Stimulated activated CD4-positive, alpha-beta T cell treated with anti-CD3 and anti-CD28 coated beads, Interleukin-1b, Interleukin-23, amount 100 ng/mL, for 48 hours (primary cell): ENCODE data around the gene PRKCH.
"Not testable (repeated sequence)": the region's sequence is repeated elsewhere in the genome, so short reads cannot be mapped to it uniquely, and the experiment has no call there.

ENCODE experiments used
- DNase-seq: peaks from one replicate; pipeline ENCODE4 v3.0.0-alpha.2; 2020

Gene PRKCH

DNA sequence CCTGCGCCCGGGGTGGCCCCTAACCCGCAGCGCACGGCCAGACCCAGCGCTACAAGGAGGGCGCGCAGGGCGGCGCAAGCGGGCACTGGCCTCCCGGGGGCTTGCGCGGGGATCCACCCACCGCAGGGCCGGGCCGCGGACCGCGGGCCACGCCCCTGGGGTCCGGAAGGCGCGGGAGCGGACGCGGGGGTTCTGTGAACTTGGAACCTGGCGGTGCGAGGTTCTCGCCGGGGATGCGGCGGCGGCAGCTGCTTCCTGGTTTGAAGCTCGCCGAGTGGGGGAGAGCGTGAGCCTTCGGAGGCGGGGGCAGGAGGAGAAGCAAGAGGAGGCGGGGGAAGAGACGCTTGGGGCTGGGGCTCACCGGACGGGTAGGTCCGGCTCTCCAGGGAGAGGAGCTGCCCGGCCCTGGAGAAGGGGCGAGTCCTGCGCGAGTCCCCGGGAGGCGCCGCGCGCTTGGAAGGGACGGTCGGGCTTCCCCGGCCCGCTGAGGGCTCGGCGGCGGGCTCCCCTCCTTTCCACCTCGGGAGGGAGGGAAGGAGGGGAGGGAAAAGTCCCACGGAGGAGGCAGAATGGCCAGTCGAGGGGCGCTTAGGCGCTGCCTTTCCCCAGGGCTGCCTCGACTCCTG lies at the start of gene PRKCH:
Gene PRKCH (plus strand): TSS at position 195 of the 626 bp plus-strand sequence. CDS start 523 bp downstream, outside the sequence.
- DNase-seq, result peak; percentile 83

DNA sequence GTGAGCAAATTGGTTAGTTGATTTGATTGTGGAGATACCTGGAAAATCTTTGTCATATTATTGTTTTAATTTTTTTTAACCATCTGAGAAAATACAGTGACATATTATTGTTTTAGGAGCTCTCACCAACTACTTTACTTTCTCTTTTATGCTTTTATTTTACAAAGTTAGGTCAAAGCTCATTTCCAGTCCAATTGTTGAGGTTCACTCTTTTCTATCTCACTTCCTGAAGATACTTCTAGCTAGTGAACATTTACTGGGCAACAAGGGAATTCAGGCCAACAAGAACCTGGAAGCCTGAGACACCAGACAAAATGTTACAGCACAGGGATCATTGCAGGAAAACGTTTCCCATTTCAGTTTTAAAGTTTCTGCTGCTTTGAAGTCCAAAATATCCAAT lies 44.1 kb upstream of the PRKCH start:
- no peak for DNase-seq

DNA sequence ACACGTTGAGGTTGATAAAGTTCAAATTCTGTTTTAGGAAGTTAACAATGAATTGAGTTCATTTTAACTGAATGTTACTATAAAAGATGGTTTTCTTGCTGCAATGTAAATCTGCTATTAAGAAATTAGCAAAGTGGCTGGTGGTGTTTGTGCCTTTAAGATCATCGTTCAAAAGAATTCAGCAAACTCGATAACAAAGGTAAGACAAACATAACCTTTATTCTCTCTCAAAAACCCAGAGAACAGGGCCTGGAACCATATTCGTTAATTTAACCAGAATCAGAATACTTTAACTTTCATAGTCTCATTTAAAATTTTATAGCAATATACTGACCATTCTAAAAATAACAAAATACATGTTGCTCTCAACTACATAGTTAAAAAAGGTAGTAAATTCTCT lies 43.6 kb upstream of the PRKCH start:
- no peak for DNase-seq

DNA sequence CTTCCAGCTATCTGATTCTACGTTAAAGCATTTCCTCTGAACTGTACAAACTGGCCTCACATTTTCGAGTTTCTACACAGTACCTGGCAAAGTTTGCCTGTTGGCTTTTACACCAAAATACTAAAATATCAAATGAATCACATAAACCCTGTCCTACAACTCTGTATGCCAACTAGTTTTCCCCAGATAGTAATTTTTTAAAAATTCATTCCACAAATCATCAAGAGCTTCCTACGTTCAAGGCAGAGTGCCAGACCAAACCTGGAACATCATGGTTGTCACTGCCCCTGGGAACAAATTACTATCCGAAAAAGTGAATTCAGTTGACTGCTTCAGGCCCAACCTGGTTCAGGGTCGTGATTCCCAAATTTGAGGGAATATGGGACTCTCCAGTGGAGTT lies 42.3 kb upstream of the PRKCH start:
- no peak for DNase-seq

DNA sequence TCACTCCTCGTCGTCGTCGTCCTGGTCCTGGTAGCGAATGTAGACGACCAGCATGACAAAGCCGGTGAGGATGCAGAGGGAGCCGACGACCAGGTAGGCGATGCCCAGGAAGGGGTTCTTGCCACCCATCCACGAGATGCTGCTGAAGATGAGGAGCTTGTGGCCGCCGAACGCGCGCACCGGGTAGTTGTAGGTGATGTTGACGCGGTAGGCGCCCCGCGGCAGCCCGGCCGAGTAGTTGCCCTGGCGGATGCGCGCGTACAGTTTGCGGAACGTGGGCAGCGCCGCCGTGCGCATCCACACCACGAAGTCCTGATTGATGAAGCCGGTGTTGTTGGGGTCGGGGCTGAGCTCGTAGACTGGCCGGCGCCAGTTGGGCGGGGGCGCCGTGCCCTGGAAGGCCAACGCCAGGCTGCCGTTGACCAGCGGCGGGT lies 41.3 kb upstream of the PRKCH start:
- peak; percentile 41 for DNase-seq

DNA sequence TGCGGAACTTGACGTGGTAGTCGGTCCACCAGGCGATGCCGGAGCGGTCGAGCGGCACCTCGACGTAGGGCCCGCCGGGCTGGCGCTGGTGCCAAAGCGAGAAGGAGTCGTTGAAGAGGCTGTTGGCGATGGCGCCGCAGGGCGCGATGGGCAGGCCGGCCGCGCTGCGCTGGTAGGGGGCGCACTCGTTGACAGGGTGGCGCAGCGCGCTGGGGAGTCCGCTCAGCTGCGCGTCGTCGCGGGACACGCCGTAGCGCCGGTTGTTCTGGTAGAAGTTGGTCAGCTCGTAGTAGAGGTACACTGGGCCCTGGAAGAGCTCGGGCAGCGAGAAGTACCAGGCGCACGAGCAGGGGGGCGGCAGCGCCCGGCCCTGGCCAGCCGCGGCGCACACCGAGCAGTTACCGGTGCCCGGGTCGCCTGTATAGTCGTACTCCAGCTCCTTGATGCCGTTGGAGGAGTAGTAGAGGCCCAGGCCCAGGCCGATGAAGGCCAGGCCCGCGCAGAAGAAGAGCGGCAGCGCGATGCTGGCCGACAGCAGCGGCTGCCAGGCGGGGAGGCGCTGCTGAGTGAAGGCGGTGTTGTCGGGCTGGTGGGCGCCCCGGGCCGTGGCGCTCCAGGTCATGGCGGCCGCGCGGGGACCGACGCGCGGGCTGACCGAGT lies 40.7 kb upstream of the PRKCH start:
- DNase-seq, result peak; percentile 68

DNA sequence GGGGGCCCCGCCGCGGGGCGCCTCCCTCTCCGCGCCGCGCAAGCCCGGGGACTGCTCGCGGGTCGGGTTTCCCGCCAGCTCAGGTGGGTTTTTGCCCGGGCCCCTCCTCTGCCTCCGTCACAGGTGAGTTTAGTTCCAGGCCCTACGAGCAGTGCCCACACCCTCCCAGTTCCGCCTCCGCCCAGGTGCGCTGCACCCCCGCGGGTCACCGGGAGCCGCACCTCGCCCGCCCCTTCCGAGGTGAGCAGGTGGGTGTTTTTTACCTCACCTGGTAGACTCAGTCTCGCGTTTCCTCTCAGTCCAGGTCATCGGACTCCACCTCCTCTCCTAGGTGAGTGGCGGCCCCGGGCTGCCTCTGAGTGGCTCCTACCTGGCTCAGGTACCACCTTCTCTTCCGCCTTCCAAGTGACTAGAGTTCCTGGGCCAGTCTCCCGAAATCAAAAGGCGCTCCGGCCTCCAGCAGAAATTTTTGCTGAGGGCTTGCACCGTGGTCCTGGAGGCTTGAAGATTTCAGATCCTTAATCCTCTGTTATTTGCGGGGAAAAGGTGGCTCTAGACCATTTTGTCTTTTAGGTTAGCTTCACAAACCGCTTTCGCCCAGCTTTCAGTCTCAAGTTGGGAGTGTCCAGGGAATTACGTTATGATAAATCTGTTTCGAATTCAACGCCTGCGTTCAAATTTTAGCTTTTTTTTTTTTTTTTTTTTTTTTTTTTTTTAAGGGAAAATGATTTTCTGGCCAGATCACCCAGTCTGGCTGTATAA lies 40.0 kb upstream of the PRKCH start, which contains the start of gene TMEM30B:
Gene TMEM30B (minus strand): TSS at position 153 of the 762 bp plus-strand sequence. CDS start 191 bp downstream, outside the sequence.
- no peak for DNase-seq

DNA sequence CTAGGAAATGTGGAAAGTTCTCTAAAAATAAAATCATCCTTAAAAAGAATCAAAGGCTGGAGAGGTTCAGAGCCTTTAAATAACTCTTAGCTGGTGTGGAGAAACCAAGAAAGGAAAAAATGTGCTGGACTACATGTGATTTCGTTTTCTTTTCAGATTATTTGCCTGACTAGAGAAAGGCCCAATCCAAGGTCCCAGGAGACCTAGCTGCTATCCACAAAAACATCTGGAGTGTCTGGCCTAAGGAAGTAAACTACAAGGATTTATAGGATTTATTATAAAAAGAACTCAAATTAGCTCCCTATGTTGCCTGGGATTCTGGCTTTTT lies 39.5 kb upstream of the PRKCH start:
- DNase-seq, result no peak

DNA sequence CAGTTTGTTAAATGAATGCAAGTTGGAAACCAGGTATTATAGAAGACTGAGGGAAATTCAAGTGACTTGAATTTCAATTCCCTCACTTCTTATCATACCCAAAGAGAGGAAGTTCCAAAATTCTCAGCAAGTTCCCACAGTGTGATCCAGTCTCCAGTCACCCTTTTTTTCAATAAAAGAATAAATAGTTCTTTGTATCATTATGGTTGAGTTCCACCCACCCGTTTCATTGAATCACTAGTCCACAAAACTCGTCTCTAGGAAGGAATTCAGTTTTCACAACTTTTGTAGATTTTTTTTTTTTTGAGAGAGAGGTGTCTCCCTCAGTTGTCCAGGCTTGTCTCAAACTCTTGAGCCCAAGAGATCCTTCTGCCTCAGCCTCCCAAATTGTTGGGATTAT lies 38.6 kb upstream of the PRKCH start:
- no peak for DNase-seq

DNA sequence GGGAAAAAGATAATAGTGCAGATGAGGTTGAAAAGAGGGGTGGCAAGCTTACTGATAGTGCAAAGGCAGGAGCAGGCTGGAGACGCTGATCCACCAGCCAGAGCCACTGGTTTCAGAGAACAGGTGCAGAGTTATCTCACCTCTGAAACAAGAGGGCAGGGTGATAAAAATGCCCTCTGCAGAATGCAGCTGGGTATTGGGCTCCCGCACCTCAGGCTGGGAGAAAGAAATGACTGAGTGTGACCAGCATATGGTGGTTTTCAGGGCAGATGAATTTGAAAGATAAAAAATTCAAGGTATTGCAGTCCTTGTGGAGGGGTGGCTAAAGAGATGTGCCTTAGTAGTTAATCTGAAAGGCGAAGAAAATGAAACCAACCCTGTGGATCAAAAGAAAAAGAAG lies 37.4 kb upstream of the PRKCH start:
- DNase-seq, result no peak

DNA sequence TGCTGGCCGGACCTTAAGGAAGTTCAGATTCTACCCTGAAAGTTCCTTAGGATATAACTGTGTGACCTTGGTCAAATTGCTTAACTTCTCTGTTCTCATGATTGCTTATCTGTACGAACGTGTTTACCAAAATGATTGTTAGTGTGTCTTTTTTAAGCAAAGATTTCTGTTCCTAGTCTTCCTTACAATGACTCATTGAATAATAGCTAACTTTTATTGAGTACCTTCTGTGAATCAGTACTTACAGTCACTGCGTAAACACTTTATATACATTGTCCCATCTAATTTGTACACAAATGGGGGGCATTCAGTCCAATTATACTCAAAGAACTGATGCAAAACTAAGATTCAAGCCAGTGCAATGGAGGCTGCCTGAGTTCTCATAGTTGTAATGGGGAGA lies 36.0 kb upstream of the PRKCH start:
- no peak for DNase-seq

DNA sequence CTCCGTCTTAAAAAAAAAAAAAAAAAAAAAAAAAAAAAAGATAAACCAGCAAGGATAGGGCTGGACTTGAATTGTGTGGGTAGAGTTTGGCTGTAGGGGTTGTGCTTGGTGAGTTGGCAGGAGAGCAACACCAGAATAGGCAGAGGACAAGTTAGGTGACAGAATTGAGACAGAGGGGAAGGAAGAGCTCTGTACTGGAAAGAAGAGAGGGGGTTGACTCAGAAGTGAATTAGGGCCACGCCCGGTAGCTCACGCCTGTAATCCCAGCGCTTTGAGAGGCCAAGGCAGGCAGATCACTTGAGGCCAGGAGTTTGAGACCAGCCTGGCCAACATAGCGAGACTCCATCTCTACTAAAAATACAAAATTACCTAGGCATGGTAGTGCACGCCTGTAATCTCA lies 34.2 kb upstream of the PRKCH start:
- no peak for DNase-seq

DNA sequence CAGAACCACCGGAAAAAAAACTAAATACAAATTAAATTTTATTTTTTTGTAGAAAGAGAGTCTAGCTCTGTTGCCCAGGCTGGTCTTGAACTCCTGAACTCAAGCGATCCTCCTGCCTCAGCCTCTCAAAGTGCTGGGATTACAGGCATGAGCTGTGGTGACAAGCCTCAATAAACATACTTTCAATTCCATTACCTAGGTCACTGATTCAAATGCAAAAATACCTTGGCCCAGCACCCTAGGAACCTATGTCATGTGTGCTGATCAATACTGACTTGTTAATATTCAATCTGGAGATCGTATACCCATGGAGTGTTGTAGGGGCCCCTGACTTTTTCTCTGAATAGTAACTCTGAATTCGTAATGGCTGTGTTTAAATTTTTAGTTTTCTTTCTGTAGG lies 33.2 kb upstream of the PRKCH start:
- DNase-seq, result no peak

DNA sequence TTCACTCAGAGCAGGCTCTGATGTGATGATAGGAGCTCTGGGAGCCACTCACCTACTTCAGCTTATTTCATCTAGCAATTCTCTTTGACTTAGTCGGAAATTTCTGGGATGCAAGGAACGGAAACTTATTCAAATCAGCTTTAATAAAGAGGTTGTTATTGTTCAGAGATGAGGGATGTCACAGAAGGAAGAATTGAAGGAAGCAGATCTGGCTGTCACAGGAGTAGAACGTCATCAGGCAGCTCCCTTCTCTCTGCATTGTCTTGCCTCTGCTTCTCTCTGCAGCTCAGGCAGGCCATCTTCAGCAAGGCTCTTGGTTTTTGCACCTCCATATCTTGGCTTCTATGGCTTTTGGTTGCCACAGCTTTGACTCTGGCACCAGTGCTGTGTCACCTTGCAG lies 32.7 kb upstream of the PRKCH start:
- no peak for DNase-seq

DNA sequence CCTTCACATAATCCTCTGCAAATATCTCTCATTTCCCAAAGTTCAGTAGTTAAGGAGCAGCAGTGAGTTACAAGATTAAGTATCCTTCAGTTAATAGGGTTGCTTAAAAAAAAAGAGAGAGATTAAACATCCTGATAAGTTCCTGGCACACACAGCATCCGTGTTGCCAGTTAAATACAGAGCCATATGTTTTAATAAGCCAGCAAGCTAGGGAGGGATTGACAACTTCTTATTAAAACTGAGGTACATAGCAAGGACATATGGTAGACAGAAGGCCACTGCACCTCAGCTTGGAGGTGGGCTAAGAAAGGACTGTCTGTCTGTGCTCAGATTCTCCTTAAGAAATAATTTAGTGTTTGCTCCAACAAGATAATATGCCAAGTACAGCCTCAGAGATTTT lies 30.7 kb upstream of the PRKCH start:
- no peak for DNase-seq

DNA sequence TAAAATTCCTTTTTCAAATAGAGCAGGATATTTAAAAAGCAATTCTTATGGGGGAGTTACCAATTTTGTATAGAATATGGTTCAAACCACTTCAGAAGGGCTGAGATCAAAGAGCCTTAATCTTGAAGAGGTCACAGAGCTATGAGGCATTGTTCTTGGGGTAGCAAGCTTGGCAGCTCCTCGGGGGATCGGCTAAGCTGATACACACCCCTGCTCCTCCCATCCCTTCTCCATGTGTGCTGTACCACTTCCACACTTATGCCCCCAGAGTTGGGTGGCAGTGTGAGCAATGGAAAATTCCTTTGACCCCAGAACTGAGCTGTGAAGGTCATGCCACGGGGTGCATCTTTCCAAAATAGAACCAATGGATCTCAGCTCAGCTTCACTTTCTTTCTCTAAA lies 25.2 kb upstream of the PRKCH start:
- no peak for DNase-seq

DNA sequence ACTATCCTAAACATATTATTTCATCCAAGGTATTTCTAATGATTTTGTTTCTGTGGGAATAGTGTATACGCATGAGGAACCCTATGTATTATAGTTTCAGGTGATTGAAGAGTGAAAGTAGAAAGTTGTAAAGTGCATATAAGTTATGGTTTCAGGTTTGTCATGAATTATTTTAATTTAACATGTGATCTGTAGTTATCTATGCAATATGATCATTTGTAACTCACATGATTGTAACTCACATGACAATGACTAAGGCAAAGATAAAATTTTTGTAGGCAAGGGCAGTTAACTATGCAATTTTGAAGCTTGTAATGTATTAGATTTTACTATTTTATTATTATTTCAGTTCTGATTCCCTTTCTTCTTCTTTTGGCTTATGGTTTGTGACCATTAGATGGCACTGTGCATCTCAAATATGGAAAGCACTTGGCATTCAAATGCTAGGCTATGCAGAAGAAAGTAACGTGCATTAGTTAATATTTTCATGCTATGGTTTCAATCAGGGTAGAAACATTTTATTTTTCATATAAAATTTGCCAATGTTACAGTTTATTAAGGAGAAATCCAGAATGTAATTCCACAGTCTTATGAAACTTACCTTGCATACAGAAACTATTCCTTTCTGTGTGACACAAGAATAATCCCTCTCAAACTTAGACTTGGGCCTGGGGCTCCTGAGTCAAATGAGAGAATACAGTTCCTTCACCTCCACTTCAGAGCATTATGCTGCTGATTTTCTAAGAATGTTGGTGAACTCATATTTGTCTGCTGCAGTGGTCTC lies 24.5 kb upstream of the PRKCH start:
- DNase-seq, result no peak

DNA sequence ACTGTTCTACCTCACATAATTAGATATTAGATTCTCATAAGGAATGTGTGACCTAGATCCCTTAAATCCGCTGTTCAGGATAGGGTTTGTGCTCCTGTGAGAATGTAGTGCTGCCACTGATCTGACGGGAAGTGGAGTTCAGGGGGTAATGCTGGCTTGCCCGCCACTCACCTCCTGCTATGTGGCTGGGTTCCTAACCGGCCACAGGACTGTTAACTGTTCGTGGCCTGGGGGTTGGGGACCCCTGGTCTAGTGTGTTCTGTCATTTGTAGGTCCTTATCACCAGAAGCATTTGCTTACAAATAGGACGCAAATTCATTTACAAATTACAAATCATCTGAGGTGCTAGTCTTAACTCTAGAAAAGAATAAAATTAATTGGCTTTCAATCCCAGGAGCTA lies 23.8 kb upstream of the PRKCH start:
- no peak for DNase-seq

DNA sequence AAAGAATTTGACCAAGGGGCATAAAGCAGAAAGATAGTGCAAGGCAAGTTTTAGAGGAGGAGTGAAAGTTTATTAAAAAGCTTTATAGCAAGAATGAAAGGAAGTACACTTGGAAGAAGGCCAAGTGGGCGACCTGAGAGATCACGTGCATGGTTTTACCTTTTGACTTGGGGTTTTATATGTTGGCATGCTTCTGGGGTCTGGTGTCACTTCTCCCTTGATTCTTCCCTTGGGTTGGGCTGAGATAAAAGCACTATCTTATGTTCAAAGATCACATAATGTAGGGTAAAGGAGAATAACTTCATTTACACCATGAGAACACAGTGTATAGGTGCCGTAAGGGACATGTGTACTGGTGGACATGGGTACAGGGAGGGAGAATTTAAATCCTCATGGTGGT lies 22.6 kb upstream of the PRKCH start:
- no peak for DNase-seq

DNA sequence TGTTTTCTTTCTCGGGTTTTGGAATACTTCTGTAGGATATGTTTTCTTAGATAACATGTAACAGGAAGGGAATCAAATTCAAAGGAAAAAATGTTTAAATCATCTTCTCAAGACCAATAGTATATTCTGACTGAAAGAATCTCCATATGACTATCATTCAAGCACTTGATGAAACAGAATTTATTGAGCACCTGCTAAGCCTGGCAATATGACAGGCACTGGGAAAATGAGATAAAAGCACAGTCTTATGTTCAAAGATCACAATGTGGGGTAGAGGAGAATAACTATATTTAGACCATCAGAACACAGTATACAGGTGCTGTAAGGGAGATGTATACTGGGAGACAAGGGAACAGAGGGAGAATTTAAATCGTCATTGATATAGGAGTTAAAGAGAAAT lies 21.2 kb upstream of the PRKCH start:
- DNase-seq, result no peak

DNA sequence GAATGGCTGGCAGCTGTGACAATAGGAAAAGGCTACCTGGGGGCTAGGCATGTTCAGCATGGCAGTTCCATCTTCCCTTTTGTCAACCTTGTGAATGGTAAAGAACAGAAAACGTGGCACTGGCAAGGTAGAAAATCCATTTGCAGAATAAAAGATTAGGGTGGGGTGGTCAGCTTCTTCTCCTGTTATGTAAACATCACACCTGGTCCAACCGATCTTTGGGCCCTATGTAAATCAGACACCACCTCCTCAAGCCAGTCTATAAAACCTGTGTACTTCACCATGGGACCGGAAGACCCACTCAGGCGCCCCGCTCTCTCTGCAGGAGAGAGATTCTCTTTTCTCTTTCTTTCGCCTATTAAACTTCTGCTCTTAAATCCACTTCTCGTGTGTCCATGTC lies 20.6 kb upstream of the PRKCH start:
- DNase-seq, result no peak

DNA sequence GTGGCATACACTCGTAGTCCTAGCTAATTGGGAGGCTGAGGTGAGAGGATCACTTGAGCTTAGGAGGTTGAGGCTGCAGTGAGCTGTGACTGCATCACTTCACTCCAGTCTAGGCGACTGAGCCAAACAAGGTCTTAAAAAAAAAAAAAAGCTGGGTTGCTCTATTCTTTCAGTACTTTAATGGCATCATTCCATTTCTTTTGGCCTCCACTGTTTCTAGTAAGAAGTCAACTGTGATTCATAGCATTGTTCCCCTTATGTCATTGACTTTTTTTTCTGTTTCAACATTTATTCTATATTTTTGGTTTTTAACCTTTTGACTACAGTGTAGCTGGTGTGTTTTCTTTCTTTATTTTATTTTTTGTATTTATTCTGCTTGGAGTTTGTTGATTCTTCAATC lies 16.7 kb upstream of the PRKCH start:
- no peak for DNase-seq

DNA sequence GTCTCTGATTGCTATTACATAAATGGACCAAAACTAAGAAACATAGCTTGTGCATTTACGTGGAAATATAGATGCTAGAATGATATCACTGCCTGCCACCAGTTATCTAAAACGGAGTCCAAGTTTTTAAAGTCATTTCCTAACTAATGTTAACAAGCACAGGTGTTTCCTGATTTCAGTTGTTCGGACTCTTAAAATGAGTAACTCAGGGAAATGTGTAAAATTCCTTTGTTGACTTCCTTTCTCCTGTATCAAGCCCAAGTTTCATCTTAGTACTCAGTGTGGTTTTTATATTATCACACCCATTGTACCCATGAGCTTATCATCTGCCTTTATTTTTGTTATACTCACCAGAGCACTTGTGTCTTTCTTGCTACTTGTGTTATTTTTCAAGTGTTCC lies 13.2 kb upstream of the PRKCH start:
- no peak for DNase-seq

DNA sequence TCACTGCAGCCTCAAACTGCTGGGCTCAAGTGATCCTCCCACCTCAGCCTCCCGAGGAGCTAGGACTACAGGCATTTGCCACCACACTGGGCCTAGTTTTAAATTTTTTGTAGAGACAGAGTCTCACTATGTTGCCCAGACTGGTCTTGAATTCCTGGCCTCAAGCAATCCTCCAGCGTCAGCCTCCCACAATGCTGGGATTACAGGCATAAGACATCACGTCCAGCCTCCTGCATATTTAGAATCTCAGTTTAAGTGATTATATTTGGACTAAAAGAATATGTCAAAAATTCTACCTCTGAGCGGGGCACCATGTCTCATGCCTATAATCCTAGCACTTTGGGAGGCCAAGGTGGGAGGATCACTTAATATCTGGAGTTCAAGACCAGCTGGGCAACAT lies 12.7 kb upstream of the PRKCH start:
- DNase-seq, result not testable (repeated sequence)
